GM12864 (cell line): Measurements from ENCODE around the gene UGT2A1.

Source experiments
- DNase-seq: peaks from one replicate; pipeline ENCODE4 v3.0.0-alpha.2; 2011; ENCODE audit warnings: low read depth
- H3K4me3 ChIP-seq: 2 replicates; pipeline ENCODE4 v1.5.1; 2011; ENCODE audit warnings: mild to moderate bottlenecking, low read depth, low read length, control low read depth
- TF ChIP-seq, protein P1 (sequence below): IDR thresholded peaks from 2 replicates; pipeline ENCODE4 v1.5.1; 2011; ENCODE audit warnings: low read depth, mild to moderate bottlenecking, moderate library complexity, low read length, control low read depth, inconsistent platforms; ENCODE audit errors: missing control alignments

Gene UGT2A1

GRCh38 chr4:69594382-69594781 lies 58.7 kb downstream of the UGT2A1 start:
- no peak overlapping the region for H3K4me3 ChIP-seq
- TF ChIP-seq, protein P1, sequence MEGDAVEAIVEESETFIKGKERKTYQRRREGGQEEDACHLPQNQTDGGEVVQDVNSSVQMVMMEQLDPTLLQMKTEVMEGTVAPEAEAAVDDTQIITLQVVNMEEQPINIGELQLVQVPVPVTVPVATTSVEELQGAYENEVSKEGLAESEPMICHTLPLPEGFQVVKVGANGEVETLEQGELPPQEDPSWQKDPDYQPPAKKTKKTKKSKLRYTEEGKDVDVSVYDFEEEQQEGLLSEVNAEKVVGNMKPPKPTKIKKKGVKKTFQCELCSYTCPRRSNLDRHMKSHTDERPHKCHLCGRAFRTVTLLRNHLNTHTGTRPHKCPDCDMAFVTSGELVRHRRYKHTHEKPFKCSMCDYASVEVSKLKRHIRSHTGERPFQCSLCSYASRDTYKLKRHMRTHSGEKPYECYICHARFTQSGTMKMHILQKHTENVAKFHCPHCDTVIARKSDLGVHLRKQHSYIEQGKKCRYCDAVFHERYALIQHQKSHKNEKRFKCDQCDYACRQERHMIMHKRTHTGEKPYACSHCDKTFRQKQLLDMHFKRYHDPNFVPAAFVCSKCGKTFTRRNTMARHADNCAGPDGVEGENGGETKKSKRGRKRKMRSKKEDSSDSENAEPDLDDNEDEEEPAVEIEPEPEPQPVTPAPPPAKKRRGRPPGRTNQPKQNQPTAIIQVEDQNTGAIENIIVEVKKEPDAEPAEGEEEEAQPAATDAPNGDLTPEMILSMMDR = no peak
- DNase-seq = no peak

DNA sequence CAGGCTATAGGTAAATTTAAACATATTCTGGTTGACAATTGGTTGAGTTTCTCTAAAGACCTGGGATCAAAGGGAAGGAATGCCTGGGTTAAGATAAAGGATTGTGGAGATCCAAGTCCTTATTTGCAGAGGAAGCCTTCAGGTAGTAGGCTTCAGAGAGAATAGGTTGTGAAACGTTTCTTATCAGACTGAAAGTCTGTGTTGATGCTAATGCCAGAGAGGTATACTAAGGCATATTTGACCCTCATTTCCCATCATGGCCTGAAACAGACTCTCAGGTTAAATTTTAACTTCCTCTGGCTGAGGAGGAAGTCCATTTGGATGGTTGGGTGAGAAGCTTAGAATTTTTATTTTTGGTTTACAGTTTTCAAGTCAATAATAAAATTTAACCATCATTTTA lies 61.7 kb downstream of the UGT2A1 start:
- TF ChIP-seq, protein P1 = no peak
- H3K4me3 ChIP-seq = no peak overlapping the region
- DNase-seq = no peak

- H3K4me3 ChIP-seq = no peak overlapping the region
- DNase-seq = no peak
- TF ChIP-seq, protein P1 = no peak
Observed at GRCh38 chr4:69589884-69590283, 63.2 kb downstream of the UGT2A1 start.

DNA sequence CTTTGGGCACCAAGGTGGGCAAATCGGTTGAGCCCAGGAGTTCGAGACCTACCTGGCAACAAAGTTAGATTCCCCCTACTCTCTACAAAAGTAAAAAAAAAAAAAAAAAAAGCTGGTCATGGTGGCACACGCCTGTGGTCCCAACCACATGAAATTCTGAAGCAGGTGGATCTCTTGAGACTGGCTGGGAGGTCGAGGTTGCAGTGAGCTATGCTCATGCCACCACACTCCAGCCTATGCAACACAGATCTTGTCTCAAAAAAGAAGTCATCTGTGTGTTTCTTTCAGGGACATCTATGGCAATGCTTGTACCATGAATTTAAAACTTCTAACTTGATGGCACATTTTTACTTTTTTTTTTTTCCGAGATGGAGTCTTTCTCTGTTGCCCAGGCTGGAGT lies 68.9 kb downstream of the UGT2A1 start:
- no peak for DNase-seq
- TF ChIP-seq, protein P1 = no peak
- no peak overlapping the region for H3K4me3 ChIP-seq

GRCh38 chr4:69583543-69583942 lies 69.5 kb downstream of the UGT2A1 start:
- H3K4me3 ChIP-seq = no peak overlapping the region
- no peak for DNase-seq
- TF ChIP-seq, protein P1 = no peak

DNA sequence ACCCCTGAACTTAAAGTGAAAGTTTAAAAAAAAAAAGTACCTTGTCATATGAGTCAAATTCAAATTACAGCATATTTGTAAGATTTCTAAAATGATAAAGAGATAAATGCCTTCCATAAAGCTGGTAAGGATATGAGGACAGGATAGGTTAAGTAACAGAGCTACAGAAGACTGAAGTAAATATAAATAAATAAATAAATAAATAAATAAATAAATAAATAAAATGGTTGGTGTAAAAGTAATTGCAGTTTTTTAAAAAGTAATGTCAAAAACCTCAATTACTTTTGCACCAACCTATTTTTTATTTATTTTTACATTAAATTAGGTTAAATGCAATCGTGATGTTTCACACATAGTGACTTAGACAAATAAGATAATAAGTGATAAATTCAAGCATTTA lies 75.8 kb downstream of the UGT2A1 start:
- TF ChIP-seq, protein P1 = no peak
- no peak overlapping the region for H3K4me3 ChIP-seq
- no peak for DNase-seq

DNA sequence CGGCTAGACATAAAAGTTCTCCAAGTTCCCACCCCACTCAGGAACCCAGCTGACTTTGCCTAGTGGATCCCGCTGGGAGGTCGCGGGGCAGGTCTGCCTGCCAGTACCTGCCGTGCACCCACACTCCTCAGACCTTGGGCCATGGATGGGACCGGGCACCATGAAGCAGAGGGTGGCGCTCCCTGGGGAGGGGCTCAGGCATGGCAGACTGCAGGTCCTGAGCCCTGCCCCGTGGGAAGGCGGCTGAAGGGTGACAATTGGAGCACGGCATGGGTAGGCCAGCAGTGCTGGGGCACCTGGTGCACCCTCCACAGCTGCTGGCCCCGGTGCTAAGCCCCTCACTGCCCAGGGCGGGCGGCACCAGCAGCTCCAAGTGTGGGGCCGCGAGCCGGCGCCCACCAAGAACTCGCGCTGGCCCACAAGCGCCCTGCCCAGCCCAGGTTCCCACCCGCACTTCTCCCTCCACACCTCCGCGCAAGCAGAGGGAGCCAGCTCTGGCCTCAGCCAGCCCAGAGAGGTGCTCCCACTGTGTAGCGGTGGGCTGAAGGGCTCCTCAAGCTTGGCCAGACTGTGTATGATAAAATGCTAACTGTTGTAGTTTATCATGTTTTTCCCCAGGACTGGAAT lies 76.7 kb downstream of the UGT2A1 start:
- no peak for DNase-seq
- TF ChIP-seq, protein P1 = no peak
- H3K4me3 ChIP-seq = no peak overlapping the region
